Right lobe of liver (tissue), 6 donors: ENCODE data around the gene LLGL2. TPM values are rescaled to one million over a fixed set of nuclear protein-coding genes. Genes with fewer than 3 reads are reported as not detected.

ENCODE experiments used
- ATAC-seq, 4 donors: fragments of 200-7000 bp; cut with Tn5 transposase; one replicate each; pipeline ENCODE4 v1.9.1; 2020; ENCODE audit warnings: mild to moderate bottlenecking in 4 of 4, moderate library complexity in 4 of 4
- DNase-seq, 3 donors: peaks; one replicate each; pipeline ENCODE4 v3.0.0-alpha.2; 2020
- H3K27ac ChIP-seq, 3 donors: fragments of 200-600 bp; one replicate each; pipeline ENCODE4 v1.8.0; 2022
- H3K27me3 ChIP-seq, 2 donors: fragments of 200-600 bp; one replicate each; pipeline ENCODE4 v1.8.0; 2022
- H3K36me3 ChIP-seq, 4 donors: fragments of 200-600 bp; sonication (generic) in 1 of 4; one replicate each; pipeline versions ENCODE4 v1.5.1 to v1.8.0; 2017 to 2022; ENCODE audit warnings: control low read depth in 1 of 4
- H3K4me1 ChIP-seq, 4 donors: fragments of 200-600 bp; sonication (generic) in 1 of 4; one replicate each; pipeline versions ENCODE4 v1.5.1 to v1.8.0; 2017 to 2022; ENCODE audit warnings: control low read depth in 1 of 4
- H3K4me3 ChIP-seq, 3 donors: fragments of 200-600 bp; one replicate each; pipeline ENCODE4 v1.8.0; 2022
- H3K9me3 ChIP-seq, 4 donors: fragments of 200-600 bp; sonication (generic) in 1 of 4; one replicate each; pipeline versions ENCODE4 v1.5.1 to v1.8.0; 2017 to 2022; ENCODE audit warnings: control low read depth in 1 of 4
- POLR2A ChIP-seq: fragments of 450-650 bp; IDR thresholded peaks from one replicate; pipeline ENCODE4 v1.6.1; 2017; ENCODE audit warnings: antibody characterized with exemption, mild to moderate bottlenecking
- WGBS: methylation state at CpG from one replicate; pipeline ENCODE4 v1.1.6; 2018; ENCODE audit warnings: low coverage, low lambda C conversion rate; ENCODE audit not compliant: insufficient coverage; ENCODE audit errors: missing lambda C conversion rate; 5-methylcytosine and 5-hydroxymethylcytosine counted together
- intact Hi-C, 2 donors: fragments of 100-400 bp; cut with DNase I; formaldehyde crosslinking; loops; one replicate each; pipeline versions ENCODE4 v1.11.2 to v1.14.1; 2022
- total RNA-seq, 6 experiments: library from RNA; depleted of rRNA in 2 of 6; stranded (reverse); fragments of >200 nt in 2 of 6; fragmentation: NEBNext Ultra II Directional in 3 of 6; extraction: Animal tissue kit (Norgen Biotek cat#: 25700) in 3 of 6; gene quantifications; one replicate each; pipeline versions ENCODE4 v1.1.0 to v1.2.4, GENCODE V29; 2016 to 2023
- TF ChIP-seq, protein P1 (sequence below), 4 donors: fragments of 200-600 bp in 3 of 4; fragments of 450-650 bp in 1 of 4; IDR thresholded peaks; one replicate each; pipeline versions ENCODE4 v1.5.1 to v1.8.0; 2016 to 2022; ENCODE audit warnings: antibody characterized with exemption in 4 of 4, mild to moderate bottlenecking in 2 of 4
- donor health status: DM: no; HTN: yes; CAD: no.
- donor health status: DM: no; HTN: no; CAD: no.
- donor health status: DM: no; HTN: no; CAD: no.
- donor health status: DM: no; HTN: yes; CAD: no.
- donor health status: DM: no; HTN: yes; CAD: no.

The LLGL2 gene
- total RNA-seq, 6 experiments from 2014 or later, result 32.8 to 71.4 (median 44.6) TPM

DNA sequence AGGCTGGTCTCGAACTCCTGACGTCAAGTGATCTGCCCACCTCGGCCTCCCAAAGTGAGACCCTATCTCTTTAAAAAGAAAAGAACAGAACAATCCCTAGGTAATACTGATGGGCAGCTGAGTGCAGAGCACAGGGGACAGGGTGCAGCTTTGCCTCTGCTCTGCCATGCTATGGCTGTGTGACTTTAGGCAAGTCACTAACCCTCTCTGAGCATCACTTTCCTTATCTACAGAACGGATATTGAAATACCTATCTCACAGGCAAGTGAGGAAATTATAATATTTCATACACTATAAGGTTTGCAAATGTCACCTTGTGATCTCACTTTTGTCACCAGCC lies 14.3 kb upstream of the LLGL2 start:
- peaks cover 0 to 28% (median 7%) of the 10 kb centered on the region in 4 donors for H3K4me1 ChIP-seq
- WGBS, result 63% methylated on average over 3 of the region's 4 CpGs

DNA sequence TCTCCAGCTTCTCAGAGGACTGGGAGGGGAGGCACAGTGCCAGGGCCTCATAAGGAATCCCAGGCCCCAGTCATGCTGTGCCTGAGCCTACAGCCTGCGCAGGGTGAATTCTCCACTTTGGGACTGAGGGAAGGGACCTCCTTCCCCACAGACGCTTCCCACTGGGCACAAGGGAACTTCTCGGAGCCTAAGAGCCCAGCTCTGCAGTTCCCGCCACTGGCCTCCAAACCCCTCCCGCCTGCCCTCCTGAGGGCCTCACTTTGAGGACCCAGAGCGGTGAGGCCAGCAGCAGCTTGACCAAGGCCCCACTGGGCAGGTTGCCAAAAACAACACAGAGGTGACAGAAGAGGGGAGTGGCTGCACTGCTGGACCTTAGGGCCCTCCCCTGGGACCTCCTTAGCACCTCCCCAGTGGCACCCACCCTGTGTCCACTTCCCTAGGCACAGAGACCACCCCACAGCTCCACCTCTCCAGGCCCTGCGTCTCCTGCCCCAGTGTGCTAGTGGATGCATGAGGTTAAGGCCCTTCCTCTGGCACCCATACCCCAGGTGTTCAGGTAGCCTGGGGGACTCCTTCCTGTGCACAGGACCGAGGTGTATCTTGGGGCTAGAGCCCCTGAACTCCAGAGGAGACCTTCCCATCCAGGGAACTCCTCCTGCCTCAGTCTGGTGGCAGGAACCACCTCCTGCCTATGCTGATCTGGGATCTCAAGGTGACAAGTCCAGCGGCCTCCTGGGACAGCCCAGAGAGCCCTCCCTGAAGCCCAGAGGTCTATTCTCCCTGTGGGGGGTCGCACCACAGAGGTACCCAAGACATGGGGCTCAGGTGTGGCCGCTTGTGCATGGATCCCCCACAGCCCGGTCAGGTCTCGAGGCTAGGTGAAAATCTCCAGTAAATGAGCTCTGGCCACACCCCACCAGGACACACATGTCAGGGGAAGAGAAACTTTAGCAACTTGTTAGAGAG lies 13.6 kb upstream of the LLGL2 start:
- peaks cover 0 to 28% (median 7%) of the 10 kb centered on the region in 4 donors for H3K4me1 ChIP-seq
- H3K27ac ChIP-seq, result peak overlapping the region; percentile 3 to 39 (median 21)
- ATAC-seq (peak in 3 of 4 donors; percentile 1 to 33 (median 30)), DNase-seq (peak; percentile 72 to 88 (median 87))
- no peak for TF ChIP-seq POLR2A
- TF ChIP-seq, protein P1, sequence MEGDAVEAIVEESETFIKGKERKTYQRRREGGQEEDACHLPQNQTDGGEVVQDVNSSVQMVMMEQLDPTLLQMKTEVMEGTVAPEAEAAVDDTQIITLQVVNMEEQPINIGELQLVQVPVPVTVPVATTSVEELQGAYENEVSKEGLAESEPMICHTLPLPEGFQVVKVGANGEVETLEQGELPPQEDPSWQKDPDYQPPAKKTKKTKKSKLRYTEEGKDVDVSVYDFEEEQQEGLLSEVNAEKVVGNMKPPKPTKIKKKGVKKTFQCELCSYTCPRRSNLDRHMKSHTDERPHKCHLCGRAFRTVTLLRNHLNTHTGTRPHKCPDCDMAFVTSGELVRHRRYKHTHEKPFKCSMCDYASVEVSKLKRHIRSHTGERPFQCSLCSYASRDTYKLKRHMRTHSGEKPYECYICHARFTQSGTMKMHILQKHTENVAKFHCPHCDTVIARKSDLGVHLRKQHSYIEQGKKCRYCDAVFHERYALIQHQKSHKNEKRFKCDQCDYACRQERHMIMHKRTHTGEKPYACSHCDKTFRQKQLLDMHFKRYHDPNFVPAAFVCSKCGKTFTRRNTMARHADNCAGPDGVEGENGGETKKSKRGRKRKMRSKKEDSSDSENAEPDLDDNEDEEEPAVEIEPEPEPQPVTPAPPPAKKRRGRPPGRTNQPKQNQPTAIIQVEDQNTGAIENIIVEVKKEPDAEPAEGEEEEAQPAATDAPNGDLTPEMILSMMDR (IDR thresholded peaks at IDR 0.05), result no peak
- WGBS, result 43% methylated on average over 7 of the region's 13 CpGs
- intact Hi-C loops, result no loop called here
- no peaks in the 10 kb centered on the region for H3K27me3 ChIP-seq
- no peaks in the 10 kb centered on the region for H3K36me3 ChIP-seq
- H3K9me3 ChIP-seq, result no peaks in the 10 kb centered on the region
- peak overlapping the region; percentile 10 to 87 (median 11) for H3K4me3 ChIP-seq

More for the DNA sequence above, 14.3 kb upstream of the LLGL2 start:
- TF ChIP-seq POLR2A, result no peak
- TF ChIP-seq, protein P1 (IDR thresholded peaks at IDR 0.05), result no peak
- Histone ChIP-seq H3K4me3 (no peak overlapping the region), H3K27me3 (no peaks in the 10 kb centered on the region), H3K36me3 (no peaks in the 10 kb centered on the region), H3K9me3 (no peaks in the 10 kb centered on the region), H3K27ac (peak overlapping the region in 1 of 3 donors; percentile 3)
- ATAC-seq, result no peak
- DNase-seq, result no peak
- intact Hi-C loops, result no loop called here

DNA sequence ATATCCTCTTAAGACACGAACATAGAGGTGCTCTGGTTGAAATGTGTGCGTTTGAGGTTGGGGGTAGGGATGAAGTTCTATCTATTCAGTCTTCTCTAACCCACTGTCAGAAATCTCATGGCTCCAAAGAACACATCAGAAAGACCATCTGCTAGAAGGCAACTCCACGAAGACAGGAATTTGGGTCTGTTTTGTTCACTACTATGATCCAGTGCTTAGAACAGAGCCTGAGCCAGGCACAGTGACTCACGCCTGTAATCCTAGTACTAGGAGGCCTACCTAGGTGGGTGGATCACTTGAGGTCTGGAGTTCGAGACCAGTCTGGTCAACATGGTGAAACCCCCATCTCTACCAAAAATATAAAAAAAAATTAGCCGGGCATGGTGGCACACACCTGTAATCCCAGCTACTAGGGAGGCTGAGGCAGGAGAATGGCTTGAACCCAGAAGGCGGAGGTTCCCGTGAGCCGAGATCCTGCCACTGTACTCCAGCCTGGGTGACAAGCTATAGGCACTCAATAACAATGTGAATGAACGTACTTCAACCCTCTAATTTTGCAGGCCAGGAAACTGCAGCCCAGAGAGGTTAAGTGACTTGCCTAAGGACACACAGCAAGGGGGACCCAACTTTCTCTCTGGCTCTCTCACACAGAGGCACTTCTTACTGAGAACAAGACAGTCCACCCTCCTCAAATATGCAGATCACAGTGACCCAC lies 12.4 kb upstream of the LLGL2 start:
- ATAC-seq (no peak), DNase-seq (no peak)
- Histone ChIP-seq H3K9me3 (no peaks in the 10 kb centered on the region), H3K4me3 (peak overlapping the region in 2 of 3 donors; percentile 10 to 87), H3K36me3 (no peaks in the 10 kb centered on the region), H3K4me1 (peaks cover 0 to 28% (median 9%) of the 10 kb centered on the region in 4 donors), H3K27ac (peak overlapping the region in 1 of 3 donors; percentile 39), H3K27me3 (no peaks in the 10 kb centered on the region)
- WGBS, result 8% methylated on average over 5 of the region's 10 CpGs
- intact Hi-C loops, result no loop called here
- no peak for TF ChIP-seq POLR2A
- TF ChIP-seq, protein P1 (IDR thresholded peaks at IDR 0.05), result no peak

DNA sequence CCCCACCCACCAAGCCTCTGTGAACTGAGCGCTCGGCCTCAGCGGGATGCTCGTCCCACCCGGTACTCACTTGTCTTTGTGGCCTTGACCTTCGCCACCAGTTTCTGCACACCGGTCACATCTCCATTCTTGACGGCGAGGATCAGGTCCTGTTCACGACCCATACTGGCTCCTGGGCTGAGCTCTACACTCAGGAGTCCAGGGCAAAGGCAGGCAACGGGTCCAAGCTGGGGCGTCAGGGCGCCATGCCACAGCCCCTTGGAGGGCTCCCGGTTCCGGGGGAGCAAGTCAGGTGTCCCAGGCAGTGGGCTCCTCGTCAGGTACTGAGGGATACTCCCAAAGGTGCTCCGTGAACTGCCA lies 11.9 kb upstream of the LLGL2 start:
- peak overlapping the region; percentile 87 to 93 (median 91) for H3K4me3 ChIP-seq
- intact Hi-C loops, result no loop called here
- H3K36me3 ChIP-seq, result no peaks in the 10 kb centered on the region
- ATAC-seq (no peak), DNase-seq (peak in 2 of 3 donors; percentile 27 to 44)
- TF ChIP-seq, protein P1 (IDR thresholded peaks at IDR 0.05), result no peak
- H3K27ac ChIP-seq, result no peak overlapping the region
- no peaks in the 10 kb centered on the region for H3K9me3 ChIP-seq
- WGBS, result 33% methylated on average over 8 of the region's 17 CpGs
- H3K4me1 ChIP-seq, result peaks cover 0 to 28% (median 9%) of the 10 kb centered on the region in 4 donors
- no peaks in the 10 kb centered on the region for H3K27me3 ChIP-seq
